A549 (cell line): ENCODE results near the gene ETF1.

Experiments used
- CEBPB ChIP-seq, 2 experiments: fragments of >200 bp in 1 of 2; sonication (Bioruptor Twin) in 1 of 2; formaldehyde crosslinking in 1 of 2; IDR thresholded peaks; 2 replicates each; pipeline ENCODE4 v1.6.1; 2012 to 2016
- CTCF ChIP-seq: fragments of >200 bp; sonication (Bioruptor Twin); formaldehyde crosslinking; IDR thresholded peaks from 3 replicates; pipeline ENCODE4 v1.5.1; 2016
- EP300 ChIP-seq, 2 experiments: fragments of >200 bp; sonication (Bioruptor Twin); formaldehyde crosslinking; IDR thresholded peaks; 2 replicates in 1 of 2; 3 replicates in 1 of 2; pipeline ENCODE4 v1.6.1; 2016 to 2017
- KDM5A ChIP-seq: fragments of 200-600 bp; sonication (generic); IDR thresholded peaks from 2 replicates; pipeline ENCODE4 v1.6.1; 2016; ENCODE audit warnings: antibody characterized with exemption, mild to moderate bottlenecking
- POLR2A ChIP-seq: IDR thresholded peaks from 2 replicates; pipeline ENCODE4 v1.6.1; 2012; ENCODE audit warnings: mild to moderate bottlenecking, low read length
- REST ChIP-seq: fragments of 200-600 bp; sonication (generic); IDR thresholded peaks from 2 replicates; pipeline ENCODE4 v1.6.1; 2016; ENCODE audit warnings: antibody characterized with exemption, mild to moderate bottlenecking, moderate library complexity
- RFX5 ChIP-seq: fragments of 450-650 bp; IDR thresholded peaks from 2 replicates; pipeline ENCODE4 v1.7.1; 2014; ENCODE audit warnings: antibody characterized with exemption, mild to moderate bottlenecking, moderate library complexity
- ZC3H11A ChIP-seq: fragments of 450-650 bp; IDR thresholded peaks from 2 replicates; pipeline ENCODE4 v1.6.1; 2014; ENCODE audit warnings: antibody characterized with exemption, mild to moderate bottlenecking
- ZSCAN20 ChIP-seq: fragments of 250-450 bp; sonication (Bioruptor Pico); IDR thresholded peaks from 2 replicates; pipeline ENCODE4 v1.8.0; 2022; ENCODE audit warnings: mild to moderate bottlenecking, moderate library complexity
- TF ChIP-seq, protein P1 (sequence below): fragments of 450-650 bp; IDR thresholded peaks from 2 replicates; pipeline ENCODE4 v1.6.1; 2014; ENCODE audit warnings: antibody characterized with exemption

DNA sequence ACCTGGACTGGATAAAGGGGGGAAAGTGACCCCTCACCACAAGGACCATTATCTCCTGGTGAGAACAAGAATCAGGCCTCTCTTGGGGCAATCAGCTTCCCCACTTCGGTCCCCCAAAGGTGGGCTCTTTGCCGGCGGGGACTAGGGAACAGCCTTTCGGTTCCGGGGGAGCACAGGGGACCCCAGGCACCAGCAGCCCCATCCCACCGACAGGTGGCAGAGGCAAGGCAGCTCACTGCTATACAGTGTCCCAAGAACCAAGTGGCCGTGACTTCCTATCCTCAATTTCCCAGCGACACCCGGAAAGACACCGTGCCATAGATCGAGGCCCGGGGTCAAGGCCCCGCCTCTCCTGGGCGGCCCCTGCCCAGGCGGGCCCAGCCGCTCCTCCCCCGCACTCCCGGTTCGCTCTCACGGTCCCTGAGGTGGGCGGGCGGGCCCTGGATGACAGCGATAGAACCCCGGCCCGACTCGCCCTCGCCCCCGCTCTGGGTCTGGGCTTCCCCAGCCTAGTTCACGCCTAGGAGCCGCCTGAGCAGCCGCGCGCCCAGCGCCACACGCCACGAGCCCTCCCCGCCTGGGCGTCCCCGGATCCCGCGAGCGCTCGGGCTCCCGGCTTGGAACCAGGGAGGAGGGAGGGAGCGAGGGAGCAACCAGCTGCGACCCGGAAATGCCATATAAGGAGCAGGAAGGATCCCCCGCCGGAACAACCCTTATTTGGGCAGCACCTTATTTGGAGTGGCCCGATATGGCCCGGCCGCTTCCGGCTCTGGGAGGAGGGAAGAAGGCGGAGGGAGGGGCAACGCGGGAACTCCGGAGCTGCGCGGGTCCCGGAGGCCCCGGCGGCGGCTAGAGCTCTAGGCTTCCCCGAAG is 78.4 kb downstream of the ETF1 start:
- TF ChIP-seq RFX5 (no peak), CTCF (peak; percentile 47; the same call in 2 of the 3 replicates), KDM5A (no peak), ZSCAN20 (CRISPR knock-in tag) (no peak), POLR2A (peak; percentile 59), REST (peak; percentile 76), CEBPB (IDR thresholded peaks at IDR 0.05) (no peak), EP300 (IDR thresholded peaks at IDR 0.05) (no peak), ZC3H11A (no peak)
- TF ChIP-seq, protein P1, sequence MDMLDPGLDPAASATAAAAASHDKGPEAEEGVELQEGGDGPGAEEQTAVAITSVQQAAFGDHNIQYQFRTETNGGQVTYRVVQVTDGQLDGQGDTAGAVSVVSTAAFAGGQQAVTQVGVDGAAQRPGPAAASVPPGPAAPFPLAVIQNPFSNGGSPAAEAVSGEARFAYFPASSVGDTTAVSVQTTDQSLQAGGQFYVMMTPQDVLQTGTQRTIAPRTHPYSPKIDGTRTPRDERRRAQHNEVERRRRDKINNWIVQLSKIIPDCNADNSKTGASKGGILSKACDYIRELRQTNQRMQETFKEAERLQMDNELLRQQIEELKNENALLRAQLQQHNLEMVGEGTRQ = no peak
